NCI-H2196 treated with DMSO at 0.1 percent for 48 hours (cell line): ENCODE measurements around the gene SH3GLB1.
"Not testable (repeated sequence)": the region's sequence is repeated elsewhere in the genome, so short reads cannot be mapped to it uniquely, and the experiment has no call there.

Experiments
- DNase-seq: peaks from one replicate; lab custom pipeline; 2025; ENCODE audit not compliant: unreplicated experiment; lab: John Stamatoyannopoulos, UW

Gene SH3GLB1

DNA sequence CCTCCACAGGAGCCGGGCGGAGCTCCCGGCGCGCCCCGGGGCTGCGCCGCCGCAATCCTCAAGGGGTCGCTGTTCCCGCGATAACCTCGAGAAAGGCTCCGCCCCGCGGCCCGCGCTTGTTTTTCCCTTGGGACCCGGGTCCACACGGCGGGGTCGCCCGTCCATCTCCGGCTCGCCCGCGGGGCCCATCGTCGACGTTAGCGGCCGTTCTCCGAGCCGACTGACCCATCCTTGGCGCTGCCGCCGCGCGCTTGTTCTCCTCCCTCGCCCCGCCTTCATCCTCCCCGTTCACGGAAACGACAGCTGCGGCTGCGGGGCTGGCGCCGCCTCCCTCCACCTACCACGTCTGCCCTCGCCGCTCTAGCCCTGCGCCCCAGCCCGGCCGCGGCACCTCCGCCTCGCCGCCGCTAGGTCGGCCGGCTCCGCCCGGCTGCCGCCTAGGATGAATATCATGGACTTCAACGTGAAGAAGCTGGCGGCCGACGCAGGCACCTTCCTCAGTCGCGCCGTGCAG lies at the start of gene SH3GLB1:
Gene SH3GLB1 (plus strand): TSS at position 119 of the 514 bp plus-strand sequence. CDS start 324 bp downstream, at position 443.
- DNase-seq, result peak; percentile 96

DNA sequence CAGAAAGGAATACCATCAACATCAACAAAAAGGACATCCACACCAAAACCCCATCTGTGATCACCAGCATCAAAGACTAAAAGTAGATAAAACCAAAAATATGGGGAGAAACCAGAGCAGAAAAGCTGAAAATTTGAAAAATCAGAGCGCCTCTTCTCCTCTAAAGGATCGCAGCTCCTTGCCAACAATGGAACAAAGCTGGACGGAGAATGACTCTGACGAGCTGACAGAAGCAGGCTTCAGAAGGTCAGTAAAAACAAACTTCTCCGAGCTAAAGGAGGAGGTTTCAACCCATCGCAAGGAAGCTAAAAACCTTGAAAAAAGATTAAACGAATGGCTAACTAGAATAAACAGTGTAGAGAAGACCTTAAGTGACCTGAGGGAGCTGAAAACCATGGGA lies 46.0 kb upstream of the SH3GLB1 start:
- not testable (repeated sequence) for DNase-seq

DNA sequence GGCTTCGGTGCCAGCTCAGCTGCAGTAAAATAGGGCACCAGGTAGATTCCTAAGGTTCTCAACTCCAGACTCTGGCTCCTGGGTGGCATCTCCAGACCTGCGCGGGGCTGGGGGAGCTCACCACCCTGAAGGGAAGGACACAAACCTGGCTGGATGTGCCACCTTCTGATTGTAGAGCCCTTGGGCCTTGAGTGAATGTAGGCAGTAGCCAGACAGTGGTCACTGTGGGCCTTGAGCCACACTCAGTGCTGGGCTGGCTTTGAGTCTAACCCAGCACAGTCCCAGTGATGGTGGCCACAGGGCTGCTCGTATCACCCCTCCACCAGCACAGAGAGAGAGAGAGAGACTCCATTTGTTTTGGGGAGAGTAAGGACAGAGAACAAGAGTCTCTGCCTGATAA lies 38.0 kb upstream of the SH3GLB1 start:
- DNase-seq, result no peak

DNA sequence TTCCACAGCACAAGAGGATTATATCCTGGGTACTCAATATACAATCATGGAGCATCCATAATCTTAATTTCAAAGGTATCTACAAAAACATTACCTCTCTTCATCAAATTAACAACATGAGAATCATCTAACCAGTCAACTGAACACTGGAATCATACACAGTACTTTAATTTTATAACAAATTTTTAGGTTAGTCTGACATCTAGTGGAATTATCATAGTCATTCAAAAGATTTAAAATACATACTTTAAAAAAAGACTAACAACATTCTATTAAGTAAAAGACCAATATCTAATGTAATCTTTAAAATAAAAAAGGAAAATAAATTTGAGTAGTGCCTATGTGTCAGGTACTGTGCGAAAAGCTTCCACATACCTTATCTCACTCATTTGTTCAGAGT lies 16.8 kb upstream of the SH3GLB1 start:
- no peak for DNase-seq

DNA sequence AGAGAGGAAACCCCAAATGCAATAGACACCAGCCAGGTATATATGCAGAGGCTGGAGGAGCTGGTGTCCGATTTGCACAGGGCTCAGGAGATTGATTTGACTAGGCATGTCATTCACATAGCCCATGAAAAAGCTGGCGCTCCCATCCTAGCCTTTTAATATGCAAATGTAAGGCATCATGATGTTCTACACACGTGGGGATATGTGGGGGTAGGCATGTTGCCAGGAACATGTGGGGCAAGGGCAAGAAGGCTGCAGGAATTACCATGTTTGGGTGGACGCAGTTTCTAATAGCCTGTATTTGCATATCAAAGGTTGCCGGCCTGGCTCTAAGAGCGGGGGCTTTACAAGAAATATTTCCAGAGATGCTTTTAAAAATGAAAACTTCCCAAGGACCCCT lies 11.7 kb upstream of the SH3GLB1 start:
- DNase-seq, result no peak

DNA sequence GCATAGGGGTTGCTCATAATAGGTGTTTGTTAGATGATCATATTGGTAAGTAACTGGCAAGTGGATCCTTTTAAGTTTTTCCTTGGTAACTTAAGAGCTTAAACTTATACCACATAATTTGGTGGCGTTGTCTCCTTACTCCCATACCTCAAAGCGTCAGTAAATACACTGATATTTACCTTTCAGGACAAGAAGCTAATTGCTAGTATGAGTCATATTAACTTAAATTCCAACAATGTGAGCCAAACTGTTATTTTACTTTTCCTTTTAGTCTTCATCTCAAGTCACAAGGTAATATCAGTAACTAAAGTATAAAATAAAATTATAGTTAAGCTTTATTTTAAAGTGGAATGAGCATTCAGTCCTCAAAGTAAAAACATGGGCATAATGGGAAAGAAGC lies 9.0 kb upstream of the SH3GLB1 start:
- DNase-seq, result no peak

DNA sequence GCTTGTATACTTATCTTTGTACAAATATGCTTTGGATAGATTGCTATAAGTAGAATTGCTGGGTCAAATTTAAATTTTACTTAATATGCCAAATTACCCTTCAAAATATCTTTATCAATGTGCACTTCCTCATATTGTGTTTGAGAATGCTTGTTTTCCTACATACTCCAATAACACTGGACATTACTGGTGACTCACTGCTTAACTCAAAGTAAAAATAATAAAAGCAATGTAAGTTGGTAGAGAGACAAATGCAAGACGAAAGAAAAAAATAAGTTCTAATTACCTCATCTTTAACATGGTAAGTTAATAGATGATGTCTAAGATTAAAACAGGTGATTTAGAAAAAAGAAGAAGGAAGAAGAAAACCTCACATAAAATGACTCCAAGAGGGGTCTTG lies 7.9 kb upstream of the SH3GLB1 start:
- no peak for DNase-seq

DNA sequence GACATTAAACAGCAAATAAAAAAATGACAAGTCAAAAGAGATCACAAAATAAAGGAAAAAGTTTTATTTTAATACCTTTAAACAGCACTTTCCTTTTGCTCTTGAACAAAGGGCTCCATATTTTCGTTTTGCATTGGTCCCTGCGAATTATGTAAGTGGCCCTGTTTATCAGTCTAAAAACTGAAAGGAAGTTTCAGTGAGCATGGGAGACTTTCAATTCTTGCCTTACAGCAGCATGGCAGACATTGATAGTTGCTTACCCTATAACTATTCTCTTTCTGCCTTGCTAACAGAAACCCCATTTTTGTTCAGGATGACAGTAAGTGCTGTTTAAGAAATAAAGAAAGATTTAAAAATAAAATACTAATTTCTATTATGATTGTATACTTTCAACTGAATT lies 5.2 kb upstream of the SH3GLB1 start:
- DNase-seq, result no peak

DNA sequence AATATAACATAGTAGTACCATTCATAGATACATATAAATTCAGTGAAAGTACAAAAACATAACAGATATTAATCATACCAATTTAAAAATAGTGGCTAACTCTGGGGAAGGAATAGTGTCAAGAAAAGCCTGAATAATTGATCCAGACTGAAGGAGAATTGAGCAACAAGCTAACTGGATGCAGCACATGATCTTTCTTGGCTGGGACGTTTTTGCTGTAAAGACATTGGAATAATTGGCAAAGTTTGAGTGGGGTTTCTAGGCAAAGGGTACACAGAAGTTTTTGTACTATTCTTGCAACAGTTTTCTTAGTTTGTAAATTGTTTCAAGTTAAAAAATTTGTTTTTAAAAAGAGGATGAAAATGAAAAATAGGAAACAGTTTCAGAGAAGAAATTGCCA lies 2.6 kb upstream of the SH3GLB1 start:
- DNase-seq, result no peak

DNA sequence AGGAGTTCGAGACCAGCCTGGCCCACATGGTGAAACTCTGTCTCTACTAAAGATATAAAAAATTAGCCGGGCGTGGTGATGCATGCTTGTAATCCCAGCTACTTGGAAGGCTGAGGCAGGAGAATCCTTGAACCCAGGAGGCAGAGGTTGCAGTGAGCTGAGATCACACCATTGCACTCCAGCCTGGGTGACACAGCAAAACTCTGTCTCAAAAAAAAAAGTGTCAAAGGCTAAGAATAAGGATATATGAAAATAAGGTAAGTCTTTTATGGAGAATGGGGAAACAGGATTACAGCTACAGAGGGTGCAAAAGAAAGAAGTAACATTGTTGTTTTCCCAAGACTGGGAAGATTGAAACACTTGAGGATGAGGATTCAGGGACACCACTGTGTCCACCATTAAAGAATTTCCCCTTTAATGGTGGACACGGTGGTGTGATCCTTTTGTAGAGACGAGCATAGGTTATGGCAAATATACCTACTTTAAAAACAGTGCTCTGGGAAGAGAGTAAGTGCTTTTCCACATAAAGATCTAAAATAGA lies 1.4 kb upstream of the SH3GLB1 start:
- DNase-seq, result not testable (repeated sequence)

DNA sequence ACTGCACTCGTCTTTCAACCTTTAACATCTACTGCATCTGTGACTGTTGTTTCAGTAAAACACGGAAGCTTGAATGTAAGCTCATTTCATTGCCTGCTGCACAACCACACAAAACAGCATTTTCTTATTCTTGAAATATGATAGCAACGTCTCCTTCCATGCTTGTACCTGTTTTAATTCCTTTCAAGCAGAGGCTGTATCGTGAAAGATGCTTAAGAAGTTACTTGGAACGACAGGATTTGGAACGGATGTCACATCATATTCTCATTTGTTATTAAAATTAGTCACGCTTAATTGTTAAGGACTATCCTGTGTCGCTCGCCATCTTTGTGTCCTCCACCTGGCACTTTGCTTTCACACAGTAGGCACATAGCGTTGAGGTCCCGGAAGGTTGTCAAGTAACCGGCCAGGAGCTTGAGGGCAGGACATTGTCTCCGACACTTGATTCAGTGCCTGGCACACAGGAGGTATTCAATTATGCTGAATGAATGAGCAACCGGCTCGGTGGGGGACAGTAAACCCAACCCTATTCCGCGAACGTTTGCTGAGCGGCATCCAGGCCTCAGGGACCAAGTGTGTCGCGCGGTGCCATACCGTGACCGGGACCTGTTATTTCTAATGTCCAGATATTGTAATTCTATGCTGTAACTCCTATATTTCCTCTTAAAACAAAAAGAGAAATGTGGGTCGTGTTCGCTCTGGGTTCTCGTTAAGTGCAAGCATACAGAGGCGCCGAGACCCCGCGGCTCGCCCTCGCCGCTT lies 499 bp upstream of the SH3GLB1 start:
- DNase-seq, result peak; percentile 68

DNA sequence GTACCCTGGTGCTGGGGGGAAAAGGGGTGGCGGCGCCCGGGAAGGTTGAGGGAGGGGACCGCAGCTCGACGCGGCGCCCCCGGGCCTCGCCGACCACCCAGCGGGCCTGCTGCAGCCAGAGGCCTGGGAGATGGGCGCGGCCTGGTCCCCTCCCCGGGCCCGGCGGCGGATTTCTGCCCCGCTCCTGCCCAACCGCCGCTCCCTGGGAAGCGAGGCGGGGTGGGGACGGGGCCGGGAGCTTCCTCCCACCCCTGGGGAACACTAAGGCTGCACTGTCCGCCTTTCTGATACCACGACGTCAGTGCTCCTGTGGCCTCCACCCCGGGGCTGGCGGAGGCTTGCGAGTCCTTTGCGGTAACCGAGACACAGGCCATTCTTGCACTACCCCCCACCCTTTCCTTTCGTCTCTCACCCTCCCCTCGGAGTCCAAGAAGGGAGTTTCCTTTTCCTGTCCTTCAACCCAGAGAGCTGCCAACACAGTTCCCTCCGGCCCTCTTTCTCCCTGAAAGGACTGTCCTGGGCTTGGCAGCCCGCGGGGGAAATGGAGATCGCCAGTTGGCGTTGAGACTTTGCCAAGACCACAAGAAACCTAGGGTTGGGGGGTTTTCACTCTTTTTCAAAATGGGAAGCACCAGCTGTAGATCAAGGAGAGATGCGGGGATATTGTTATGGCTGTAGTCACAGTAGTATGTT lies 742 bp downstream of the SH3GLB1 start:
- peak; percentile 17 for DNase-seq

DNA sequence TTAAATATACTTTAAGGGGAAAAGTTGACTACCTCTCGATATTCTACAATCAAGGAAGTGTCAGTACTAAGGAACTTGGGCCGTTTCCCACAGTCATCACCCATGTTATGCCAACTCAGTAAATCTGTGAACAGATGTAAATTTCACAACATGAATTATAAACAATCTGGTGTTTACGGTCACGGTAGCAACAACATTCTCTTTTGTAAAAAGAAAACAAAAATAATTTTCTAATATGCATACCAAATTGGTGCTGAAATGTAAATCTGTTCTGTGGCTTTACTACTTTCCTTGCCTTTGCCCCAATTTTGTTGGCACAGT lies 1.2 kb downstream of the SH3GLB1 start:
- no peak for DNase-seq

DNA sequence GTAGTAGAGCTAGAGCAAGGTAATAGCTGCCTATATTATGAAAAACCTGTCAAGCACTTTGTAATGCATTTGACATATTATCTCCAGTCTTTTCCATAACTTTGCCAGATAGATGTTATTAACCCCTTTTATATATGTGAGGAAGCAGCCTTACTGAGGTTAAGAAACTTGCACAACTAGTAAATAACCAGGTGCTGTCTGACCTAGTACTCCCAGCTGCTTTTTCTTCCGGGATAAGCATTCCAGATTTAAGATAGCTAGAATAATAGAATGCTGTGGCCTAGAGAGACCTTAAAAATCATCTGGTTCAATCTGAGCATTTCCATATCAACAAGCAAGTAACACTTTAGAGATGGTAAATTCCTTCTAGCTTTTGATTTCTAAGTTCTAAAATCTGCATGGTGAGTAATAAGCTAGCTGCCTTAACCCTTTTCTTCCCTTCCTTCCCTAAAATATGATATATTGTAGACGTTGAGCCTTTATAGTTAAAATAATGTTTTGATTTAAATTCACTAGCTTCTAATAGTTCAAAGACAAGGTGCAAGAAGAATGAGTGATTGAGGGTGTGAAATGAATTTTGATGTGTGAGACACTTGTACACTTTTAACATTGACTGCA lies 1.8 kb downstream of the SH3GLB1 start:
- no peak for DNase-seq

DNA sequence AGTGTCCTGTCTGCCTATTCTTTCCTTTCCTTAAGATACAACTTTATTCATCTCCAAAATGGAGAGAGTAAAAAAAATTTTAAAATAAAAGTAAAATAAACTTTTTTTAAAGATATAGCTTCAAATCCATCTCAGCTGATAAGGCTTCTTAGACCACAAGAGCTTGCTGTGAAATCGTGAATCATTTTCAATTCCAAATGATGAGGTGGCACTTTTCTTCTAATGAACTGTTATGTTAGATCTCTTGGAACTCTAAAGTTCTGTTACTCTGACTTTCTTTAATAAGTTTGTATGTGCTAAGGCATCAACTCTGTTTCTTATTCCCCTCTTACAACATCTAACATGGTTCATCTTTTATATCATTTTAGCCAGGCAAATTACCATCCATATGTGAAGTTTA lies 4.5 kb downstream of the SH3GLB1 start:
- no peak for DNase-seq

DNA sequence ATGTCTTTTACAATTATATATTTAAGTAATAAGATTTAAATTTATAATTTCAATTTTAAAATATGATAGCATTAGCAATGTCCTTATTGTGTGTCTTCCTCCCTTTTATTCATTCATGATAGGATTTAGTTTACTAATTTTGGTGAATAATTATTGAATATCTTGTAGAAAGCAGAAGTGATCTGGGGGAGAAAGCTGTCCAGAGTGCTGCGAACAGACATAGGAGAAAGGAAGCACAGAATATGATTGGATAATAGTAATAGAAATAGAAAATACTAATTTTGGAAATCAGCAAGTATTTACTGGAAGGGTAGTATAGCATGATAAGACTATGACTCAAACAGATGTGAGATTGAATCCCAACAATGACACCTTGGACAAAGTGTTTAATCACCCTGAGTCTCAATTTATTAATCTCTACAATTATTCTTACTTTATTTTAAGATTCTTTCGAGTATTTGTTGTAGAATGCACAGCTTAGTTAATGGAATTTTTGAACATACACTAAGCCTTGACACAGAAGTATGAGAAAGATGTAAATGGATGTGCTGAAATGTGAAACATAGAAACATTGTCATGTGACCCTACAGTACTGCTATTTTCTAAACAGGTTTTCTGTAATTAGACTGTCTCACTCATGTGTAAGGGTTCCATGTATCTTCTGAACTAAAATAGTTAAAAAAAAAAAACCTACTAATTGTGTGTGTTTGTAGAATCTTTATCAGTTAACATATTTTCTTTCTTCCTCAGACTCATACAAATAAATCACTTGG lies 7.9 kb downstream of the SH3GLB1 start:
- no peak for DNase-seq

DNA sequence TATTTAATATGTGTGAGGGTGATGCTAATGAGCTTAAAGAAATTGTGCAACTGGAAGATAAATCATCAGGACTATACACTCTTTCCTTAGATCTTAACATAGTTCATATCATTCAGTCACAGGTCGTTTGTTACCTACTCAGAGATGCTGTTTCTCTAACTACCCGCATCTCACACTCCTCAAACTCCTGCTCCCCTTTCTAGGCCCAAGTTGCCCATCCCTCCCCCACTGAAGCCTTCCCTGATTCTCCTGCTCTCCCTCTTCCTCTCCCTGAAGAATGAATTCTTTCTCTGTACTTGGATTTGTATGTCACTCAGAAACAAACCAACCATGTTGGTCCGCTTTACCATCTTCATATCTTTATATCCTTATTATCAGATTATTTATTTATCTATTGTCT lies 9.1 kb downstream of the SH3GLB1 start:
- no peak for DNase-seq

DNA sequence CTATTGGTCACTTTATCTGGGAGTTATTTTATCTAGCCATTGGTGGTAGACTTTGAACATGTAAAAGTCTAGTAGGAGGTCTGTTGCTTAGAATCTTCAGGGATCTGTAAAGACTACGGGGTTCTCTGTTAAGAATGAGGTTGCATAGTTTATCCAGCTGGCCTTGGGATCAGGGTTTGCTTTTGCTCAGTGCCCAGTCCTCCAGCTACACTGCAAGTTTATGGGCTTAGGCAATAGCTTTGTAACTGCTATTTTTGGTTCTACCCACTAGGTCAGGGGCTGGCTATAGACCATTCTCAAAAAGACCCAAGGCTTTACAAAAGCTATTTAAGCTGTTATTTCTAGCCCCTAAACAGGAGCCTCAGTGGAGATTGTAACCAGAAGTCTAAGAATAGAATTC lies 9.8 kb downstream of the SH3GLB1 start:
- no peak for DNase-seq

DNA sequence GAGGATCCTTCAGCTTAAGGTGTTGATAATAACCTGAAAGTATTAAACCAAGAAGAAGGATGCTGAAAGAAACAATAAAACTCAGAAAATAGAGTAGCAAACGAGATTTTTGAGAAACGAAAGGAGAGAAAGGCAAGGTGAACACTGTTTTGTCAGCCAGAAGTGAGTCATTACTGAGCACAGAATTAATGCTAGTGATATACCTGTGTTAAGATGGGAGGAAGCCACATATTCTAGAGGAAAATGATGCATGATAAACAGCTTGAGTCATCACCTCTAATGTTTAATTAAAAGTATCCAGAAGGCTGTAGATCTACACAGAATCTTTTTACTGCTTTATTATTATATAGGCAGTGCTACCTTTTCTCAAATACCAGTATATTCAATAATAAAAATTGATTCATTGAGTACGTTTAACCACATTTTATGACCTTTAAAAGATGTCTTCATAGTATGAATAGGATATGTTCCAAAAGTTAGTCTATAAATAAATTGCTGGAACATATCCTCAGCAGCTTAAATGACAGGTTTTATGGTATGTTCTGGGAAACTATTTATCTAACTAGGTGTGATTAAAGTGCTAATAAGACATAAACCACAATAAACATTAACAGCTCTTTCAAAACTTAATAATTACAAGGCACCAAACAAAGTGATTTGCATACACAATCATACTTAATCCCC lies 10.3 kb downstream of the SH3GLB1 start:
- no peak for DNase-seq

DNA sequence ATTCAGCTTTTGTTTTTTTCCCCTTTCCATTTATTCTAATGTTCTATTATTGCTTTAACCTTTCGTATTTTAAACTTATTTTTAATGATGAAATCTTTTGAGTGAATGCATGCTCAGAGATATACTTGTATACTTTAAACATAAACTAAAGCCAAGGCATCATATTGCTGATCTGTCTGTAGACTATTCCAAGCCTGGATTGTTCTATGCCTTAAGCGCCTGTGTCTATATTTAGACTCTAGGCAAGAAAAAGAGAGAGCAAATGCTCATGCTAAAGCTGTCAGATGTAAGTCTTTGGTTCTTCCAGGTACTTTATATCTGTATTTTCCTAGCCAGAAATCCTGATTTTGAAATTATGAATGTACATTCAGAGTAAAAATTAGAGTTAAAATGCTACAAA lies 14.4 kb downstream of the SH3GLB1 start:
- no peak for DNase-seq

DNA sequence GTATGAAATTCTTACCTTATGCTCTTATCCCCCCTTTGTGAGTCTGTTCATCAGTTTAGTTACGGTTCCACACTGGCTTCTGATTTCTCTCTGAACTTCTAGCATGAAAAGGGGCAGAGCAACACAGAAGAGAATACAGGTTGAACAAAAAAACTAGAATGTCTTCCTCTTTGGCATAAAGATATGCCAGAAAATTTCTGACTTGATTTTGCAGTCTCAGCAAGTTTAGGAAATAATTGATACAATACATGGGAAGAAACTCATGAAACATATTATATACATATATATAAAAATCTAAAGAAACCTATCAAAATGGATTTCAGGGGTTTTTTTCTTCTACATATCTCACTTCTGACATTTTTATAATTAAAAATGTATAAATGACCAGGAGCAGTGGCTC lies 27.0 kb downstream of the SH3GLB1 start:
- DNase-seq, result no peak
